ENCODE results near the gene MEPCE. TPM values are rescaled to one million over a fixed set of nuclear protein-coding genes. Genes with fewer than 3 reads are reported as not detected.
A peak's percentile ranks its signal among the peaks of the same experiment; 100 is the strongest.
"Not testable (repeated sequence)": the region's sequence is repeated elsewhere in the genome, so short reads cannot be mapped to it uniquely, and the experiment has no call there.

Gene MEPCE
- polyA plus RNA-seq (2011; rRNA removed) (9.1 and 10.1 TPM in 2 replicates), polyA minus RNA-seq (2011; rRNA and poly(A)+ RNA removed) (15.6 and 19.4 TPM in 2 replicates)

GRCh38 chr7:100429637-100430492 is at the start of gene MEPCE:
Gene MEPCE (plus strand): TSS chr7:100429831. CDS start chr7:100430019, 188 bp downstream.
- Histone ChIP-seq H3K27me3 (ENCODE audit: control insufficient read depth, insufficient read depth, low read length) (no peaks in the 10 kb centered on the region), H3K9me3 (ENCODE audit: control insufficient read depth, insufficient read depth, low read length) (peaks cover 5% of the 10 kb centered on the region; the same call in 1 of the 2 replicates), H3K27ac (ENCODE audit: low read depth, low read length) (peak within 1 kb of the TSS; percentile 100), H3K4me3 (ENCODE audit: low read depth, low read length) (peak within 1 kb of the TSS; percentile 86)
- POLR2A ChIA-PET, result interaction anchor here (0.6 to 2.0 kb wide), 22 partner anchors 10 to 1303 kb away, joined by 3 to 20 read pairs (median 5); partner anchors contain the start of genes FBXO24, GNB2, LAMTOR4 and LRCH4
- TF ChIP-seq, protein P1, sequence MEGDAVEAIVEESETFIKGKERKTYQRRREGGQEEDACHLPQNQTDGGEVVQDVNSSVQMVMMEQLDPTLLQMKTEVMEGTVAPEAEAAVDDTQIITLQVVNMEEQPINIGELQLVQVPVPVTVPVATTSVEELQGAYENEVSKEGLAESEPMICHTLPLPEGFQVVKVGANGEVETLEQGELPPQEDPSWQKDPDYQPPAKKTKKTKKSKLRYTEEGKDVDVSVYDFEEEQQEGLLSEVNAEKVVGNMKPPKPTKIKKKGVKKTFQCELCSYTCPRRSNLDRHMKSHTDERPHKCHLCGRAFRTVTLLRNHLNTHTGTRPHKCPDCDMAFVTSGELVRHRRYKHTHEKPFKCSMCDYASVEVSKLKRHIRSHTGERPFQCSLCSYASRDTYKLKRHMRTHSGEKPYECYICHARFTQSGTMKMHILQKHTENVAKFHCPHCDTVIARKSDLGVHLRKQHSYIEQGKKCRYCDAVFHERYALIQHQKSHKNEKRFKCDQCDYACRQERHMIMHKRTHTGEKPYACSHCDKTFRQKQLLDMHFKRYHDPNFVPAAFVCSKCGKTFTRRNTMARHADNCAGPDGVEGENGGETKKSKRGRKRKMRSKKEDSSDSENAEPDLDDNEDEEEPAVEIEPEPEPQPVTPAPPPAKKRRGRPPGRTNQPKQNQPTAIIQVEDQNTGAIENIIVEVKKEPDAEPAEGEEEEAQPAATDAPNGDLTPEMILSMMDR (IDR thresholded peaks at IDR 0.05; ENCODE audit: low read depth, low read length), result no peak
- peak; percentile 94 for DNase-seq (ENCODE audit: low read depth, low spot score)
- CTCF ChIA-PET, result interaction anchor here (1.0 to 1.5 kb wide), 3 partner anchors 20 to 23 kb away, joined by 3 to 4 read pairs (median 4); no protein-coding TSS in a partner anchor

DNA sequence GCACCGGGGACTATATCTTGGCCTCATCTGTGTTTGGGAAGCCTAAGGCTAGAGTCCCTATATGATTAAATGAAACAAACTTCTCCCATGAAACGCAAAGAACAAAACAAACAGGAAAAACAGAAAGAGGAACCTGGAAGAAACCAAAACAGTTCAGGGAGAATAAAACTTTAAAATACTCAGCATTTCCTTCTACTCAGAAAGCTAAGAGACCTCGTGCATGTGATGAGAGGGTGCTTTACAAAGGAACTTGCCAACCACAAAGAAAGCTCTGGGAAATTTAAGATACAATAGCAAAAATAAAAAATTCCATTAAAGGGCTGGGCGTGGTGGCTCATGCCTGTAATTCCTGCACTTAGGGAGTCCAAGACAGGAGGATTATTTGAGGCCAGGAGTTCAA is 49.4 kb upstream of the MEPCE start:
- CTCF ChIA-PET, result interaction anchor here (0.7 to 0.8 kb wide), 2 partner anchors 23 to 27 kb away, joined by 4 to 5 read pairs; no protein-coding TSS in a partner anchor
- POLR2A ChIA-PET, result no interaction called here

DNA sequence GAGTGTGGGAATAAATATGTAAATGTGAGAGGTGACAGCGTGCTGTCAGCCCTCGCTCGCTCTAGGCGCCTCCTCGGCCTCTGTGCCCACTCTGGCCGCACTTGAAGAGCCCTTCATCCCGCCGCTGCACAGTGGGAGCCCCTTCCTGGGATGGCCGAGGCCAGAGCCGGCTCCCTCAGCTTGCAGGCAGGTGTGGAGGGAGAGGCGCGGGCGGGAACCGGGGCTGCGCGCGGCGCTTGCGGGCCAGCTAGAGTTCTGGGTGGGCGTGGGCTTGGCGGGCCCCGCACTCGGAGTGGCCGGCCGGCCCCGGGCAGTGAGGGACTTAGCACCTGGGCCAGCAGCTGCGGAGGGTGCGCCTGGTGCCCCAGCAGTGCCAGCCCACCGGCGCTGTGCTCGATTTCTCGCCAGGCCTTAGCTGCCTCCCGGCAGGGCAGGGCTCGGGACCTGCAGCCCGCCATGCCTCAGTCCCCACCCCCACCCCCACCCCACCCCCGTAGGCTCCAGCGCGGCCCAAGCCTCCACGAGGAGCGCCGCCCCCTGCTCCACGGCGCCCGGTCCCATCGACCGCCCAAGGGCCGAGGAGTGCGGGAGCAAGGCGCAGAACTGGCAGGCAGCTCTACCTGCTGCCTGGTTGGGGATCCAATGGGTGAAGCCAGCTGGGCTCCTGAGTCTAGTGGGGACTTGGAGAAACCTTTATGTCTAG is 47.9 kb upstream of the MEPCE start:
- POLR2A ChIA-PET; H3K4me3 ChIP-seq (ENCODE audit: low read depth, low read length); H3K27me3 ChIP-seq (ENCODE audit: control insufficient read depth, insufficient read depth, low read length); H3K9me3 ChIP-seq (ENCODE audit: control insufficient read depth, insufficient read depth, low read length); H3K27ac ChIP-seq (ENCODE audit: low read depth, low read length); DNase-seq (ENCODE audit: low read depth, low spot score): not testable (repeated sequence)
- CTCF ChIA-PET, result interaction anchor here (1.0 kb wide), 1 partner anchor 183 kb away, joined by 5 read pairs; no protein-coding TSS in a partner anchor

More for the DNA sequence above, 49.4 kb upstream of the MEPCE start:
- no peak for DNase-seq (ENCODE audit: low read depth, low spot score)
- Histone ChIP-seq H3K27me3 (ENCODE audit: control insufficient read depth, insufficient read depth, low read length) (no peaks in the 10 kb centered on the region), H3K9me3 (ENCODE audit: control insufficient read depth, insufficient read depth, low read length) (no peaks in the 10 kb centered on the region), H3K27ac (ENCODE audit: low read depth, low read length) (no peak overlapping the region), H3K4me3 (ENCODE audit: low read depth, low read length) (no peak overlapping the region)
- TF ChIP-seq, protein P1 (IDR thresholded peaks at IDR 0.05; ENCODE audit: low read depth, low read length), result no peak

DNA sequence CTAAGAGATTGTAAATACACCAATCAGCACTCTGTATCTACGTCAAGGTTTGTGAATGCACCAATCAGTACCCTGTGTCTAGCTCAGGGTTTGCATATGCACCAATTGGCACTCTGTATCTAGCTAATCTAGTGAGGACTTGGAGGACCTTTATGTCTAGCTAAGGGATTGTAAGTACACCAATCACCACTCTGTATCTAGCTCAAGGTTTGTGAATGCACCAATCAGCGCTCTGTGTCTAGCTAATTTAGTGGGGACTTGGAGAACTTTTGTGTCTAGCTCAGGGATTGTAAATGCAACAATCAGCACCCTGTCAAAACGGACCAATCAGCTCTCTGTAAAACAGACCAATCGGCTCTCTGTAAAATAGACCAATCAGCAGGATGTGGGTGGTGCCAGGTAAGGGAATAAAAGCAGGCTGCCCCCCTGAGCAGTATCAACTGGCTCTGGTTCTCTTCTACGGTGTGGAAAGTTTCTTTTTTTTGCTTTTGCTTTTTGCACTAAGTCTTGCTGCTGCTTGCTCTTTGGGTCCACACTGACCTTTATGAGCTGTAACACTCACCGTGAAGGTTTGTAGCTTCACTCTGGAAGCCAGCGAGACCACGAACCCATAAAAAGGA is 47.3 kb upstream of the MEPCE start:
- H3K4me3 ChIP-seq (ENCODE audit: low read depth, low read length); DNase-seq (ENCODE audit: low read depth, low spot score); H3K9me3 ChIP-seq (ENCODE audit: control insufficient read depth, insufficient read depth, low read length); H3K27ac ChIP-seq (ENCODE audit: low read depth, low read length); H3K27me3 ChIP-seq (ENCODE audit: control insufficient read depth, insufficient read depth, low read length); POLR2A ChIA-PET: not testable (repeated sequence)
- CTCF ChIA-PET, result interaction anchor here (0.5 to 1.0 kb wide), 2 partner anchors 16 to 182 kb away, joined by 5 to 6 read pairs; no protein-coding TSS in a partner anchor

DNA sequence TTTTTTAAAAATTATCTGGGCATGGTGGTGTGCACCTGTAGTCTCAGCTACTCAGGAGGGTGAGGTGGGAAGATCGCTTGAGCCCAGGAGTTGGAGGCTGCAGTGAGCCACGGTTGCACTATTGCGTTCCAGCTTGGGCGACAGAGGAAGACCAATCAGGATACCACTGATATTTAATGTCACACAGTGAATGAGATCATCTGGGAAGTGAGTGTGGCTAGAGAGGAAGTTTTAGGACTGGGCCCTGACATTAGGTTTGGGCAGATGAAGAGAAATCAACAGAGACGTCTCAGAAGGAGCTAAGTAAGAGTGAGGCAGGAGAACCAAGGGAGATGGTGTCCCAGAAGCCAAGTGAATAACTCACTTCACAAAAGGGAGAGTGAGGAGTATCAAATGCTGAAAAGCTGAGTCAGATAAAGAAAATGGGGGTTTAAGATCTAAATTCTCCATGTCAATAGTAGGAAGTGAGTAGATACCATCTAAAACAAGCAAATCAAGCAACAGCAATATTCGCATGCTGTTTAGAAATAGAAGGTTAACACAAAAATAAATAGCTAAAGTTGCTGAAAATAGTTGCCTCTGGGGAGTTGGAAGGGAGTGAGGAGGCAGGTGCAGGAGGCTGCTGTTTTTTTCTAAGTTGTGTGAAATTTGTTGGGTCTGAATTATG is 44.9 kb upstream of the MEPCE start:
- Histone ChIP-seq H3K9me3 (ENCODE audit: control insufficient read depth, insufficient read depth, low read length) (no peaks in the 10 kb centered on the region), H3K27ac (ENCODE audit: low read depth, low read length) (no peak overlapping the region), H3K4me3 (ENCODE audit: low read depth, low read length) (no peak overlapping the region), H3K27me3 (ENCODE audit: control insufficient read depth, insufficient read depth, low read length) (peaks cover 4% of the 10 kb centered on the region)
- no peak for DNase-seq (ENCODE audit: low read depth, low spot score)
- CTCF ChIA-PET, result interaction anchor here (0.8 to 1.1 kb wide), 3 partner anchors 23 to 252 kb away, joined by 3 to 6 read pairs (median 3); no protein-coding TSS in a partner anchor
- POLR2A ChIA-PET, result no interaction called here
- TF ChIP-seq, protein P1 (IDR thresholded peaks at IDR 0.05; ENCODE audit: low read depth, low read length), result no peak
